G401.6 (cell line): ENCODE results near the gene COL18A1.
"Not testable (repeated sequence)": the region's sequence is repeated elsewhere in the genome, so short reads cannot be mapped to it uniquely, and the experiment has no call there.

Experiments used
- FAIRE-seq: peaks from 2 replicates; lab custom pipeline; 2012; peaks lifted over from hg19 to GRCh38; lab: Jason Lieb, UNC

COL18A1 gene

DNA sequence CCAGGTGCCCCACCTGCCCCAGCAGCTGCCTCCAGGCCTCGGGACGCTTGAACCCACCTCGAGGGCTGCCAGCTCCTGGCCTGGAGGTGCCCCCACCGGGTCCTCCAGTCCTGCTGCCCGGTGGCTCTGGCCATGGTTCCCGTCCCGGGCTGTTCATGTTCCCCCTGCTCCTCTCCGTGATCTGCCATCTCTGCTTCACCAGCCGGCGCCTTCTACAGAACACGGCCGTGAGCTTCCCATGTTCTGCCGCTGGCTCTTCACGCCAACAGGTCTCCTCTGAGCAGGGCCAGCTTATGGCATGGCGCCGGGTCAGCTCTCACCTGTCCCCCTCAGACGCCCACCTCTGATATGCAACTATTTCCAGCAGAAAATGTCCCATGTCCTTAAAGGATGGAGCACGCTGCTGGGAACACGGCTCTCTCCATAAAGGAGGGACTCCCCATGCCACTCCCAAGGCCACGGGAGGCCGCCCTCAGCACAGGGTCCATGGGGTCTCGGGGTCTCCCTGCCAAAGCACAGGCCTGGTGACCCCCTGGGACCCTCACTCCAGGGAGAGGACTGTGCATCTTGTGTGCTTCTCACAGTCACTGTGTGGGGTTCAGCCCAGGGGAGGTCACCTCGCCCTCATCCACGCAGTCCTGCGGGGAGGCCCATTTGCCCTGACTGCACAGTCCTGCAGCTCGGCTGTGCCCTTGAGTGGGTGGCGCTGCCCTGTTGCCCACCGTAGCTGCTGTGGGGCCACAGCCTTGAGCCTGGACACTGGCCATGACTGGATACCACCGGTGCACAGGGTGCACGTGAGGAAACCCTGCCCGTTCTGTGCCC lies 36.7 kb downstream of the COL18A1 start:
- no peak for FAIRE-seq

DNA sequence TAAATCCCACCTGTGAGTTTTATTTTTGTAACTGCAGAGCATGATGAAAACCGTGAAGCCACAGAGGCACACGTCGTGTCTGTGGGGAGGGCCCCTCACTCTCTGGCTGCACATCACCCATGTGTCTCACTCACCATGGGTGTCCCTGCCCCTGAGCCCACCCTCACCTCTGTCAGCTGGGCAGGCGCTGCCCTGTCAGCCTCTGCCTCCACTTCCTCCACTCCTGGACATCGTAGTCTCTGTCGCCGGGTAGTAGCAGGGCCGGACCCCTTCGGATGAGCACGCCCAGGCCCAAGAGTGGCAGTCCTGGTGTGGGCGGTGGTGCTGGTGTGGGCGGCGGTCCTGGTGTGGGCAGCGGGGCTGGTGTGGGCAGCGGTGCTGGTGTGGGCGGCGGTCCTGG lies 37.3 kb downstream of the COL18A1 start:
- no peak for FAIRE-seq

DNA sequence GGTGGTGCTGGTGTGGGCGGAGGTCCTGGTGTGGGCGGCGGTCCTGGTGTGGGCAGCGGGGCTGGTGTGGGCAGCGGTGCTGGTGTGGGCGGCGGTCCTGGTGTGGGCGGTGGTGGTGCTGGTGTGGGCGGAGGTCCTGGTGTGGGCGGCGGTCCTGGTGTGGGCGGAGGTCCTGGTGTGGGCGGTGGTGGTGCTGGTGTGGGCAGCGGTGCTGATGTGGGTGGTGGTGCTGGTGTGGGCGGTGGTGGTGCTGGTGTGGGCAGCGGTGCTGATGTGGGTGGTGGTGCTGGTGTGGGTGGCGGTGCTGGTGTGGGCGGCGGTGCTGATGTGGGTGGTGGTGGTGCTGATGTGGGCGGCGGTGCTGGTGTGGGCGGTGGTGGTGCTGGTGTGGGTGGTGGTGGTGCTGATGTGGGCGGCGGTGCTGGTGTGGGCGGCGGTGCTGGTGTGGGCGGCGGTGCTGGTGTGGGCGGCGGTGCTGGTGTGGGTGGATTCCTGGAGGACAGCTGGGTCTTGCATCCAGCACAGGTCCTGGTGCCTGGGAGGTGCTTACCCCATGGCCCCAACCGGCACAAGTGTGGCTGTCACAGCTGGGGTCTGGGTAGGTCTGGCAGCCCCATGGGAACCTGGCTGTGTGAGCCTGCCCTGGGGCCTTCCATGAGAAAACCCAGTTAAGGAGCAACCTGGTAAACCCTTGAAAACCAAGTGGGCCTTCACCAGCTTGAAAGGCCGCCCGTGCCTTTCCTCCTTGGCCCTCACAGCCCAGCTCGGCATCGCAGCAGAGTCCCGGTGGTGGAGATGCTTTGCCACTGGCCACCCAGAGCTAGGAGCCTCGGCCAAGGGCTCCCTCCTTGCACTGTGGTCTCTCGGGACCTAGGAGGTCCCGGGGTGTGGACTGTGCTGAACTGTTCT lies 38.0 kb downstream of the COL18A1 start:
- FAIRE-seq, result not testable (repeated sequence)

DNA sequence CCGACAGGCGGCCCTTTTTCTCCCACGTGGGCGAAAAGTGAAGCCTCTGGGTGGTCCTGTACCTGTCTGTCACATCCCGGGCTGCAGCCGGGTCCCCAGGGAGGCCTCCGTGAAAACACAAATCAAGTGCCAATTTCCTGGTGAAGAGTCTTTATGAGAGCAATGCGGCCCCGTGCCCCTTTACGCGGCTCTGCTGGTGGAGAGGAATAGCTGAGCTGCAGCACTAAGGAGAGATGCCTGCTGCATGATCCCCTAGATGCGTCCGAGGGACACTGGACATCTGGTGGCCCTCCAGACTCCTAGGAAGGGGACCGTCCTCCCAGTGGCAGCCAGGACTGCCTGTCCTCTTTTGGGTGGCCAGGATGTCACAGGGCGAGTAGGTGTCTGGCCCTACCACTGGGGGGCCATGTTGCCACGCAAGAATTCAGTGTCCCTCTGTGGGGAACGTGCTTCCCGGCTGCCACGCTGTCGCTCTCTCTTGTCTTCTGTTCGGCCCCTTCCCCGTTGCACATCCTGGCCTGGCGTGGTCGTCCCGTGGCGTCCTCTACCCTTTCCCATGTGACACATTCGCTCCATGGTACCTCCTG lies 38.7 kb downstream of the COL18A1 start:
- FAIRE-seq, result no peak

GRCh38 chr21:45444385-45444784 lies 39.4 kb downstream of the COL18A1 start:
- FAIRE-seq, result no peak

- no peak for FAIRE-seq
Observed at GRCh38 chr21:45445369-45445768, 40.4 kb downstream of the COL18A1 start.

DNA sequence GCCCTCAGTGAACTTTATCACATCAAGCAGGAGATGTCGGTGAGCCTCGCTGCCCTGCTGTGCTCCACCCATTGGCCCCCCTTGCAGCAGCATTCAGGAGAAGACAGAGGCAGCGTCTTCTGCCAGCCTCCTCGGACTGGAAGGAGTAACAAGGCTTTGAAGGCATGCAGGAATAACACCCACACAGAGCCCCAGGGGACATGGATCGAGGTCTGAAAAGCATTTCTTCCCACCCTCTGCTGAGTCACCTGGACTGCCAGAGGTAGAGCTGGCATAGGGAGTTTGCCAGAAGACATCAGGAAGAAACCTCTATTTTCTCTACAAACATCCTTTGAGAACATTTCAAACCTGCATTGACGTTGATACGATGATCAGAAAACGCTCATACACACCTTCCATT lies 42.9 kb downstream of the COL18A1 start:
- no peak for FAIRE-seq

DNA sequence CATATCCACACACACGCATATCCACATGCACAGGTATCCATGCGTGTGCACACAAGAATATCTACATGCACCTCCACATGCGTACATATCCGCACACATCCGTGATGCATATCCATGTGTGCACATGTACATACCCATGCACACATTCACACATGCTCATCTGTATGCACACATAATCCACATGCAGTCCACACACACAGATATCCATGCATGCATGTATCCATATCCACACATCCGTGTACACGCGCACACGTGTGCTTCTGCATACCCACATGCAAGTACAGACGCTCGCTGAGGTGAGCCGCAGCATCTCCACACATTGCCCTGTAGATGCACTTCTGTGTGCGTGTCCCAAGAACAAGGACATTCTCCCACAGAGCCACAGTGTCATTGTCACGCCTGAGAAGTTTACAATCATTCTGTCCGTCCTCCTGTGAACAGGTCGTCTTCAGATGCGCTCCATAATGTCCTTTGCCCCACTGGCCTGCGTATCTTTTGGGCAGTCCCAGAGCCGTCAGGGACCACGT lies 43.4 kb downstream of the COL18A1 start:
- no peak for FAIRE-seq

GRCh38 chr21:45448810-45449657 lies 44.1 kb downstream of the COL18A1 start:
- FAIRE-seq, result no peak

GRCh38 chr21:45449658-45450422 lies 44.9 kb downstream of the COL18A1 start:
- no peak for FAIRE-seq

DNA sequence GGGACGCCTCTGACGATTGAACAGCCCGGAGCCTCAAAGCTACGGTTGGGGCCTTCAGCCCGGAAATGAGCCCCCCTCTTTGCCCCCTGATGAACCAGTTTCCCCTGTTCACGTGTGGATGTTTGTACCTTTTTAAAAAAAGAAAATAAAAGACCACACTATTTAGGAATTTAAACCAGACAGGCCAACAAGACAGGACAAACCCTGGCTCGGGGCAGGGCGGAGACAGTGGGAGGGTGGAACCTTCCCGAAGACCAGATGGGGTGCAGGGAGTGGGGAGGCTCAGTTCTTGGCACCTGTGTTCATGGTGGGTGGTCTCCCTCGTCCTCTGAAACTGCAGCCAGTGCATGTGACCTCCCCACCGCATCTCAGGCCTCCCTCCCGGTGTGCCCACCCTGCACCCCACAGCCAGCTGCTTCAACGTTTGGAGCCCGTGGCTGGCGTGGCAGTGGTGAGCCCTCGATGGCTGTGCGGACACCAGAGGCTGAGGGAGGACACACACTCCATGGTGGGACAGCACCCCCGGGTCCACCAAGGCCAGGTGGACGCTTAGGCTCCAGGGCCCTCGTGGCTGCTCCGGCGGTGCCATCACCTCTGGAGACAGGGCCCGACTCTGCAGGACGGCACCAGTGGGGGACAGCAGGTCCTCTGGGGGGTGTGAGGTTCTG lies 45.6 kb downstream of the COL18A1 start:
- no peak for FAIRE-seq

DNA sequence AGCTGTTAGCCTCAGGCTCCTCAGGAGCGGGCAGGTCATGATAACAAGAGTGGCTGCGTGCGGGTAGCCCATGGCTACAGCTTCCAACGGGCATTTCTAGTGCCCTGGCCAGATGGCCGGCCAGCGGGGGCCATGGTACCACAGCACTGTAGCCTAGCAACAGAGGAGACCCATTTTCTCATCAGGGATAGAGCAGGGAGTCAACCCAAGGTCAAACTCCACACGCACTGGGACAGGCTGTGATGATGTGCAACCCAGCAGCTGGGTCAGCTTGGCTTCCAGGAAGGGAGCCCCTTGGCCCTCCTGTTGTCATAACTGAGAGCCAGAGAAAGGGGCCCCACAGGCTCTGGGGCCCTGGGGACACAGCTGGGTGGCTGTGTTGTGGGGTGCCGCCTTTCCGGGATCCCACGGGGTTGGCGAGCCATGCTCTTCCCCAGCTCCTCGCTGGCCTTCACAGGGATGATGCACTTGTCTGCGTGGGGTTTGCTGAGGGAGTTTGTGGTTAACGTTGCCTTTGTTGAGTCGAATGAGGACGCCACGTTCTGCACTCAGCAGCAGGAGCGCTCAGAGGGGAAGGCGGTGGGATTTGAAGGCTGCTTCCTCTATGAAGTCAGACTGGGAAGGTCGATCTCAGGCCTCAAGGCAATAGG lies 46.3 kb downstream of the COL18A1 start:
- no peak for FAIRE-seq

DNA sequence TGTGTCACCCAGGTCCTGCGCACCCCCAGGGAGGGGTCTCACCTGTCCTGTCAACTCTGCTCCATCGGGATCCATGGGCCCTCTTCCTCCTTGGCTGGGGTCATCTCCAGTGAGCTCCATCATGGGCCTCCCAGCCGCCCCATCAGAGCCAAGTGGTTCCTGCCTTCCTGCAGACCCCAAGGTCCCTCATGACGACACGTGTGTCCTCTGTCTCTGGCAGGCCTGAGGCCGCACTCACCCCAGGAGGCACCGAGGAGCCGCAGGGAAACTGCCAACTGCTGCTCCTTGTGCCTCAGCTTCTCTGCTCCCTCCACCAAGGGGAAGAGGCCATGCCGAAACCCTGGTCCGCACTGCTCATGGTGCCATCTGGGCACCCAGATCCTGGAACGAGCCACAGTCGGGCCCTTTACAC lies 46.8 kb downstream of the COL18A1 start:
- no peak for FAIRE-seq

- FAIRE-seq, result no peak
Observed at GRCh38 chr21:45452696-45453307, 47.8 kb downstream of the COL18A1 start.

DNA sequence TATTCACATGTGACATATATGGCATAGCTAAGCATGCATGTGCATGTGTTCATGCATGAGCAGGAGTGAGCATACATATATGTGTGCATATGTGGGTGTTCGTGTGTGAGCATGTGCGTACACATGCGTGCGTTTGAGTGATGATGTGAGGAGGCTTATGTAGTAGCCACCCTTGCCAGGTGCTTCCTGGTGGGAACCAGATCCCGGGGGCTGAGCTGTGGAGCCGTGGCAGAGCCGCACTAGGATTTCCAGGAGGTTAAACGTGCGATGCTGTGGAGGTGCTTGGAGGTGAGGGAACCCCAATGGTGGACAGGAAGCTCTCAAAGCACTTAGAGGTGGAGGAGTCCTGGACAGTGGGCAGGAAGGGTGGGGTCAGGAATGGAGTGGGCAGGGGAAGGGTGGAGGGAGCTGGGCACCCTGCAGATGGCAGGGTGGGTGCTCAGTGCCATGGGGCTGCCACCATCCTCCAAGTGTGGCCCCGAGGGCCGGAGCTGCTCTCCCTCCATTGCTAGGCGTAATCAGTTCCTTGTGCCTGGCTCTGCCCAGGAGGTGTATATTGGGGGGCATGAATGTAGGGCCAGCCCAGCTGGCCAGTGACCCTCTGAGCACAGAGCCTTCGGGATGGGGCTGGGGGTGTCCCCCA lies 48.5 kb downstream of the COL18A1 start:
- FAIRE-seq, result no peak

DNA sequence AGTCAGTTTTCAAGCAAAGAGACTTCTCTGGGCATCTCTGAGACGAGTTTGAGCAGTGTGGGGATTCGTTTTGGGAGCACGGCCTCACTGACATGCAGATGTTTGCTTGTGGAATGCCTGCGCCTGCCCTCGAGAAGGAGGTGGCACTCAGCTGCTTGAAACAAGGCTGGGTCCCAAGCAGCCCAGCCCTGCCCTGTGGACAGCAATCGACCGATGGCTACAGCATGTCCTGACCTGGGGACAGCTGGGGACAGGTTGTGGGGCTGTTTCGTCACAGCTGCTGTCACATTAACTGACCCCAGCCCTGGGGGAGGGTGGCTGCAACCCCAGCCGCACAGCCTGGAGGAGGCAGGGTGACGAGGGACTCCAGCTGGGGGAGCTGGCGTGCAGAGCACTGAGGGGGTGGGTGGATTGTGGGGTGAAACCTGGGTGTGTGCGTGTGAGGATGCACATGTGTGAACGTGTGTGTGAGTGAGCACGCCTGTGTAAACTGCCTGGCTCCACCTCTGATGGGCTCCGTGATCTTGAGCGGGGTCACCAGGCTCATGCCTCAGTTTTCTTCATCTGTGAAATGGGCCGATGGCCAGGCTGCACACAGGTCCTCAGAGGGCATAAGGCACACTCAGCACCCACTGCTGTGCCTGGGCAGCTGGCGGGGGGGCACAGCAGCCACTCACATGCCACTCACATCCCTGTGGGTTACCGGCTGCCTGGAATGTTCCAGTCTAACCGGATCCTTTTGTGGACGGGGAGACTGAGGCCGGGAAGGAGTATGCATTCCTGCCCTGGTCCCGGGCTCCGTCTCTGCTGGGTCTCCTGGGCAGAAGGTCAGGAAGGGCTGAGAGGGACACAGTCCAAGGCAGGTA lies 49.3 kb downstream of the COL18A1 start:
- FAIRE-seq, result no peak

- no peak for FAIRE-seq
Observed at GRCh38 chr21:45454926-45455673, 50.1 kb downstream of the COL18A1 start.
